Adipocyte (in vitro differentiated cells): ENCODE data around the gene NELFB.
A peak's percentile ranks its signal among the peaks of the same experiment; 100 is the strongest.

Source experiments
- DNase-seq: peaks from one replicate; pipeline ENCODE4 v3.0.0-alpha.2; 2015; ENCODE audit warnings: low read depth
- H3K27me3 ChIP-seq: replicated peaks from 2 replicates; pipeline ENCODE4 v1.7.0; 2013; ENCODE audit warnings: mild to moderate bottlenecking, low read length, moderate library complexity; ENCODE audit not compliant: control insufficient read depth, insufficient read depth
- H3K36me3 ChIP-seq: 2 replicates; pipeline ENCODE4 v1.7.0; 2013; ENCODE audit warnings: low read length, mild to moderate bottlenecking, moderate library complexity; ENCODE audit not compliant: control insufficient read depth, insufficient read depth, severe bottlenecking
- H3K4me1 ChIP-seq: 2 replicates; pipeline ENCODE4 v1.7.0; 2013; ENCODE audit warnings: mild to moderate bottlenecking, low read length, moderate library complexity; ENCODE audit not compliant: control insufficient read depth, insufficient read depth
- H3K4me3 ChIP-seq: 2 replicates; pipeline ENCODE4 v1.7.0; 2013; ENCODE audit warnings: mild to moderate bottlenecking, low read length, moderate library complexity
- H3K9ac ChIP-seq: 2 replicates; pipeline ENCODE4 v1.7.0; 2013; ENCODE audit warnings: mild to moderate bottlenecking, low read length, moderate library complexity
- H3K9me3 ChIP-seq: 2 replicates; pipeline ENCODE4 v1.7.0; 2013; ENCODE audit warnings: mild to moderate bottlenecking, low read length, moderate library complexity; ENCODE audit not compliant: control insufficient read depth

The NELFB gene

GRCh38 chr9:137225699-137226331, 29.3 kb upstream of the NELFB start:
- Histone ChIP-seq H3K36me3 (no peaks in the 10 kb centered on the region), H3K9ac (no peak overlapping the region), H3K9me3 (no peaks in the 10 kb centered on the region), H3K4me1 (peaks cover 15% of the 10 kb centered on the region), H3K27me3 (peaks cover 17% of the 10 kb centered on the region), H3K4me3 (no peak overlapping the region)
- no peak for DNase-seq

GRCh38 chr9:137226338-137227053, 28.6 kb upstream of the NELFB start:
- Histone ChIP-seq H3K4me1 (peaks cover 15% of the 10 kb centered on the region), H3K4me3 (no peak overlapping the region), H3K9ac (peak overlapping the region; percentile 41)

GRCh38 chr9:137227054-137227852, 27.9 kb upstream of the NELFB start, which contains the start of gene RNF224:
Gene RNF224, plus strand, starts transcription at chr9:137227502. Its CDS starts 834 bp downstream, at chr9:137228336.
- DNase-seq: peak; percentile 88
- Histone ChIP-seq H3K4me3 (no peak within 1 kb of the TSS), H3K27me3 (peaks cover 24% of the 10 kb centered on the region), H3K9ac (peak within 1 kb of the TSS; percentile 41), H3K4me1 (peaks cover 15% of the 10 kb centered on the region), H3K9me3 (no peaks in the 10 kb centered on the region), H3K36me3 (no peaks in the 10 kb centered on the region)

More at GRCh38 chr9:137226338-137227053, 28.6 kb upstream of the NELFB start:
- H3K36me3 ChIP-seq: no peaks in the 10 kb centered on the region
- peaks cover 19% of the 10 kb centered on the region for H3K27me3 ChIP-seq
- DNase-seq: no peak
- no peaks in the 10 kb centered on the region for H3K9me3 ChIP-seq

- DNase-seq: no peak
- peaks cover 24% of the 10 kb centered on the region for H3K27me3 ChIP-seq
These were observed 27.1 kb upstream of the NELFB start for GRCh38 chr9:137227853-137228505.

GRCh38 chr9:137228506-137228967, 26.6 kb upstream of the NELFB start:
- Histone ChIP-seq H3K9me3 (no peaks in the 10 kb centered on the region), H3K4me3 (no peak overlapping the region), H3K9ac (no peak overlapping the region), H3K27me3 (peaks cover 24% of the 10 kb centered on the region), H3K4me1 (peaks cover 9% of the 10 kb centered on the region), H3K36me3 (no peaks in the 10 kb centered on the region)
- DNase-seq: no peak

More at GRCh38 chr9:137227853-137228505, 27.1 kb upstream of the NELFB start:
- Histone ChIP-seq H3K9ac (no peak overlapping the region), H3K36me3 (no peaks in the 10 kb centered on the region), H3K9me3 (no peaks in the 10 kb centered on the region), H3K4me3 (no peak overlapping the region), H3K4me1 (peaks cover 11% of the 10 kb centered on the region)

- Histone ChIP-seq H3K4me3 (no peak overlapping the region), H3K27me3 (peaks cover 24% of the 10 kb centered on the region), H3K9me3 (no peaks in the 10 kb centered on the region), H3K36me3 (no peaks in the 10 kb centered on the region), H3K9ac (no peak overlapping the region), H3K4me1 (peaks cover 5% of the 10 kb centered on the region)
- DNase-seq: no peak
These were observed 25.9 kb upstream of the NELFB start for GRCh38 chr9:137228968-137229896.

- Histone ChIP-seq H3K9me3 (no peaks in the 10 kb centered on the region), H3K4me1 (peaks cover 5% of the 10 kb centered on the region)
These were observed 25.0 kb upstream of the NELFB start for GRCh38 chr9:137229903-137230704.

GRCh38 chr9:137230705-137231371, 24.3 kb upstream of the NELFB start, which contains the start of gene SLC34A3:
Gene SLC34A3, plus strand, starts transcription at chr9:137230901. Its CDS starts 802 bp downstream, at chr9:137231703.
- Histone ChIP-seq H3K27me3 (peaks cover 30% of the 10 kb centered on the region), H3K4me1 (peaks cover 5% of the 10 kb centered on the region), H3K9ac (no peak within 1 kb of the TSS), H3K4me3 (no peak within 1 kb of the TSS), H3K36me3 (no peaks in the 10 kb centered on the region), H3K9me3 (no peaks in the 10 kb centered on the region)
- no peak for DNase-seq

More at GRCh38 chr9:137229903-137230704, 25.0 kb upstream of the NELFB start:
- Histone ChIP-seq H3K36me3 (no peaks in the 10 kb centered on the region), H3K4me3 (no peak overlapping the region), H3K27me3 (peaks cover 24% of the 10 kb centered on the region), H3K9ac (no peak overlapping the region)
- no peak for DNase-seq

GRCh38 chr9:137231372-137232039, 23.6 kb upstream of the NELFB start:
- H3K4me1 ChIP-seq: peaks cover 10% of the 10 kb centered on the region
- H3K36me3 ChIP-seq: no peaks in the 10 kb centered on the region
- H3K4me3 ChIP-seq: no peak overlapping the region
- peaks cover 30% of the 10 kb centered on the region for H3K27me3 ChIP-seq
- no peak for DNase-seq
- H3K9ac ChIP-seq: no peak overlapping the region
- H3K9me3 ChIP-seq: no peaks in the 10 kb centered on the region
